ENCODE data around the gene PRTN3.
"Not testable (repeated sequence)": the region's sequence is repeated elsewhere in the genome, so short reads cannot be mapped to it uniquely, and the experiment has no call there.

The PRTN3 gene

GRCh38 chr19:852136-853013 lies 11.6 kb downstream of the PRTN3 start, which contains the start of gene ELANE:
Gene ELANE, plus strand, starts transcription at chr19:852303. Its CDS starts 26 bp downstream, at chr19:852329.
- ChIA-PET CTCF (no interaction called here), POLR2A (no interaction called here)
- DNase-seq (ENCODE audit: extremely low spot score) = no peak
- TF ChIP-seq L3MBTL2 (conservative IDR thresholded peaks at IDR 0.05) (no peak), TARDBP (IDR thresholded peaks at IDR 0.05) (no peak), FOXK2 (IDR thresholded peaks at IDR 0.05) (no peak), FOXA1 (IDR thresholded peaks at IDR 0.05) (no peak), SUZ12 (IDR thresholded peaks at IDR 0.05) (no peak), ELF4 (IDR thresholded peaks at IDR 0.05) (no peak)

- no peak for TF ChIP-seq NFRKB (IDR thresholded peaks at IDR 0.05)
- TF ChIP-seq ELF4 (IDR thresholded peaks at IDR 0.05) = no peak
- TF ChIP-seq BHLHE40 (IDR thresholded peaks at IDR 0.05; ENCODE audit: borderline replicate concordance) = no peak
- TF ChIP-seq L3MBTL2 (conservative IDR thresholded peaks at IDR 0.05) = no peak
- CTCF ChIA-PET = no interaction called here
- DNase-seq (ENCODE audit: extremely low spot score) = no peak
- POLR2A ChIA-PET = no interaction called here
Observed at GRCh38 chr19:853014-853585, 12.3 kb downstream of the PRTN3 start.

GRCh38 chr19:853614-854220 lies 12.9 kb downstream of the PRTN3 start:
- POLR2A ChIA-PET; DNase-seq (ENCODE audit: extremely low spot score); CTCF ChIA-PET: not testable (repeated sequence)
- peak; percentile 42; the same call in 1 of the 2 replicates for TF ChIP-seq PKNOX1 (IDR thresholded peaks at IDR 0.05)

- CTCF ChIA-PET = no interaction called here
- no peak for TF ChIP-seq ARNT (IDR thresholded peaks at IDR 0.05)
- no peak for TF ChIP-seq SP1 (IDR thresholded peaks at IDR 0.05)
- TF ChIP-seq PKNOX1 (IDR thresholded peaks at IDR 0.05) = no peak
- TF ChIP-seq SUZ12 (IDR thresholded peaks at IDR 0.05) = no peak
- no peak for TF ChIP-seq NFRKB (IDR thresholded peaks at IDR 0.05)
- no peak for DNase-seq (ENCODE audit: extremely low spot score)
- POLR2A ChIA-PET = no interaction called here
Observed at GRCh38 chr19:854549-854948, 13.8 kb downstream of the PRTN3 start.

GRCh38 chr19:855142-855541 lies 14.3 kb downstream of the PRTN3 start:
- DNase-seq (ENCODE audit: extremely low spot score) = no peak
- no peak for TF ChIP-seq HDGF (IDR thresholded peaks at IDR 0.05; ENCODE audit: borderline replicate concordance)
- TF ChIP-seq FOXM1 (IDR thresholded peaks at IDR 0.05; ENCODE audit: borderline replicate concordance) = no peak
- no peak for TF ChIP-seq CTBP1 (IDR thresholded peaks at IDR 0.05; ENCODE audit: borderline replicate concordance)
- no peak for TF ChIP-seq TARDBP (IDR thresholded peaks at IDR 0.05)
- no peak for TF ChIP-seq FOXK2 (IDR thresholded peaks at IDR 0.05)
- no peak for TF ChIP-seq FOXA1 (IDR thresholded peaks at IDR 0.05)
- no peak for TF ChIP-seq ARNT (IDR thresholded peaks at IDR 0.05)
- TF ChIP-seq ZNF384 (IDR thresholded peaks at IDR 0.05) = no peak
- TF ChIP-seq BHLHE40 (IDR thresholded peaks at IDR 0.05; ENCODE audit: borderline replicate concordance) = no peak
- no peak for TF ChIP-seq ELF4 (IDR thresholded peaks at IDR 0.05)
- TF ChIP-seq NFRKB (IDR thresholded peaks at IDR 0.05) = no peak
- no peak for TF ChIP-seq LEF1 (IDR thresholded peaks at IDR 0.05; ENCODE audit: borderline replicate concordance)
- TF ChIP-seq SP1 (IDR thresholded peaks at IDR 0.05) = no peak
- TF ChIP-seq PKNOX1 (IDR thresholded peaks at IDR 0.05) = no peak
- no peak for TF ChIP-seq L3MBTL2 (conservative IDR thresholded peaks at IDR 0.05)
- TF ChIP-seq SUZ12 (IDR thresholded peaks at IDR 0.05) = no peak
- ChIA-PET POLR2A (no interaction called here), CTCF (no interaction called here)

GRCh38 chr19:855566-856120 lies 14.8 kb downstream of the PRTN3 start:
- TF ChIP-seq CTBP1 (IDR thresholded peaks at IDR 0.05; ENCODE audit: borderline replicate concordance) (no peak), FOXM1 (IDR thresholded peaks at IDR 0.05; ENCODE audit: borderline replicate concordance) (no peak), L3MBTL2 (conservative IDR thresholded peaks at IDR 0.05) (no peak), FOXK2 (IDR thresholded peaks at IDR 0.05) (no peak), ARNT (IDR thresholded peaks at IDR 0.05) (no peak), PKNOX1 (IDR thresholded peaks at IDR 0.05) (no peak), BHLHE40 (IDR thresholded peaks at IDR 0.05; ENCODE audit: borderline replicate concordance) (no peak), ZNF384 (IDR thresholded peaks at IDR 0.05) (no peak), FOXA1 (IDR thresholded peaks at IDR 0.05) (no peak), HDGF (IDR thresholded peaks at IDR 0.05; ENCODE audit: borderline replicate concordance) (no peak), ELF4 (IDR thresholded peaks at IDR 0.05) (no peak), LEF1 (IDR thresholded peaks at IDR 0.05; ENCODE audit: borderline replicate concordance) (no peak), TARDBP (IDR thresholded peaks at IDR 0.05) (no peak), SP1 (IDR thresholded peaks at IDR 0.05) (no peak), SUZ12 (IDR thresholded peaks at IDR 0.05) (no peak), NFRKB (IDR thresholded peaks at IDR 0.05) (no peak)
- CTCF ChIA-PET = interaction anchor here (0.8 to 1.1 kb wide), 2 partner anchors 37 to 86 kb away, joined by 3 read pairs; partner anchors contain the start of gene MED16
- POLR2A ChIA-PET = no interaction called here
- DNase-seq (ENCODE audit: extremely low spot score) = no peak
